ENCODE results near the gene ATG16L2.
"Not testable (repeated sequence)": the region's sequence is repeated elsewhere in the genome, so short reads cannot be mapped to it uniquely, and the experiment has no call there.

Gene ATG16L2

DNA sequence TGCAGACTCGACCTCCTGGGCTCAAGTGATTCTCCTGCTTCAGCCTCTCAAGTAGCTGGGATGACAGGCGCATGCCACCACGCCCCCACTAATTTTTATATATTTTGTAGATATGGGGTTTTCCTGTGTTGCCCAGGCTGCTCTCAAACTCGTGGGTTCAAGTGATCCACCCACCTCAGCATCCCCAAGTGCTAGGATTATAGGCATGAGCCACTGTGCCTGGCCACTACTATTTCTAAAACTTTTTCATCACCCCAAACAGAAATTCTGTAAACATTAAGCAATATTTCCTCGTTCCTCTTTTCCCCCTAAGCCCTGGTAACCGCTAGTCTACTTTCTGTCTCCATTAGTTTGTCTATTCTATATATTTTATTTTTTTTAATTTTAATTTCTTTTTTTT lies 9.0 kb upstream of the ATG16L2 start:
- DNase-seq = no peak

GRCh38 chr11:72806378-72806777 lies 7.8 kb upstream of the ATG16L2 start:
- not testable (repeated sequence) for DNase-seq

- no peak for DNase-seq
These were observed 7.1 kb upstream of the ATG16L2 start for GRCh38 chr11:72807021-72807693.

DNA sequence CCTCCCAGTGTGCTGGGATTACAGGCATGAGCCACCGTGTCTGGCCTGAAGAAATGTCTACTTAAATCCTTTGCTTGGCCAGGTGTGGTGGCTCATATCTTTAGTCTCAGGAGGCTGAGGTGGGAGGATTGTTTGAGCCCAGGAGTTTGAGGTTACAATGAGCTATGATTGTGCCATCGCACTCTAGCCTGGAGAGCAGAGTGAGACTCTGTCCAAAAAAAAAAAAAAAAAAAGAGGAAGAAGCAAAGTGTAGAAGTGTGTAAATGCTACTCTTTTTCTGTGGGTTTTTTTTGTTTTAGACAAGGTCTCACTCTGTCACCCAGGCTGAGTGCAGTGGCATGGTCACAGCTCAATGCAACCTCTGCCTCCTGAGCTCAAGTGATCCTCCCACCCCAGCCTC lies 6.4 kb upstream of the ATG16L2 start:
- no peak for DNase-seq

- DNase-seq = no peak
These were observed 5.8 kb upstream of the ATG16L2 start for GRCh38 chr11:72808331-72808798.

- not testable (repeated sequence) for DNase-seq
These were observed 2.5 kb upstream of the ATG16L2 start for GRCh38 chr11:72811686-72812085.

GRCh38 chr11:72812604-72812966 lies 1.6 kb upstream of the ATG16L2 start:
- DNase-seq = no peak

GRCh38 chr11:72812967-72813739 lies 1.1 kb upstream of the ATG16L2 start:
- peak; percentile 78 for DNase-seq

DNA sequence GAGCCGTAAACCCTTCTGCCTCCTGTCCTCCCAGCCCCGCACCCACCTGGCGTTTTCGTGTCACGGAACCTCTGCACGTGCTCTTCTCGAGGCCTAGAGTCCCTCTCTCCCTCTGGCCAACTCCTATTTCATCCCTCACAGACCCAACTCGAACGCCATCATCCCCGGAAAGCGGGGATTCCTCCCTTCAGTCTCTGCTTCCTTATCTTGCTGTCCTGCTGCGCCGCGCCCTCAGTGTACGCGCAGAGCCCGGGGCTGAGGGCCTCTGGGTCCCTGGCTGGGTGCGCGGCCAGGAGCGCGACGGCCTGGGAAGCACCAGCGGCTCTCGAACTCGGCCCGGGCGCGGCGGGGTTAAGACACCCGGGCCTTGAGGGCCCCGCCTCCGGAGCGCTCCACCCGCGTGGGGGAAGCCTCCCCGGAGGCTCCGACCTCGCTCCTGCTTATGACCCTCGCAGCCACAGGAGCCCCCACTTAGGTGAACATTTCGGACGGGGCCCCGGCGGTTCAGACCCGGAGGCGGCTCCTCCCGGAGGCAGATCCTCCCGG lies 398 bp upstream of the ATG16L2 start:
- no peak for DNase-seq

GRCh38 chr11:72815110-72815618 lies 953 bp downstream of the ATG16L2 start:
- DNase-seq = no peak

DNA sequence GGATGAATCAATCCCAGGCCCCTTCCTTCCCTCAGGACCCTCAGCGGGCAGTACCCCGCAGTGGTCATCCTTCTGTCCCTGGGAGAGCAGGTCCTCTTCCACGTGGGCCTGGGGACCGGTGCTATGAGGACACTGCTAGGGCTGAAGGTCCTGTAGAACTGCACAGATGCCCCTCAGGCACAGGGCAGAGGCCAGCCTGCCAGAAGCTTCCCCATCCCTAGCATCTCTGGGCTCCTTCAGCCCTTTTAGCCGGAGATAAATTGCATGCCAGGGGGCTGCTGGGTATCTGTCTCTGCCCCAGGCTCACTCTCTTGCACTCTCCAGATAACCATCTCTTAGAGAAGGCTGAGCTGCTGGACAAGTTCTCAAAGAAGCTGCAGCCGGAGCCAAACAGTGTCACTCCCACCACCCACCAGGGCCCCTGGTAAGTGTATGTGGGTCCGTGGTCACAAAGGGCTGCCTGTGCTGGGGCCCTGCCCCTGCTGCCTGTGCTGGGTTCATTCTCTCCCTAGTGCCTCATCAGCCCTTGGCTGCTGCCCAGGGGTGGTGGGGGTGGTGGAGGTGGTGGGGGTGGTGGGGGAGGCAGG lies 2.3 kb downstream of the ATG16L2 start:
- DNase-seq = no peak

DNA sequence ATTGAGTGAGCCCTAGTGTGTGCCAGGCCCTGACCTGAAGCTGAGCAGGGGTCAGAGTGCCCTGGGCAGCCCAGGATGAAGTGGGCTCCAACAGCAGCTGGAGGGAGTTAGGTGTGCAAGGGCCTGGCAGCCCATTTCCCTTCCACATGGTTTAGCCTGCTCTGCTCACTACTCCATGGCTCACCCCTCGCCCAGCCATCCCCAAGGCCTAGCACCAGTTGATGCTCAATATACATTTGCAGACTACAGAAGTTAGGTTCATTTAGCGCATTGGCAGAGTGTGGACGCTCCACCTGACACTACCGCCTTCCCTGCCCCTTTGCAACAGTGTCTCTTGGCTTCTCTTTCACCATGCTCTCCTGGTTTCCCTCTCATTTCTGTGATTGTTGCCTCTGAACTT lies 3.8 kb downstream of the ATG16L2 start:
- no peak for DNase-seq

- no peak for DNase-seq
These were observed 4.8 kb downstream of the ATG16L2 start for GRCh38 chr11:72818971-72819370.

DNA sequence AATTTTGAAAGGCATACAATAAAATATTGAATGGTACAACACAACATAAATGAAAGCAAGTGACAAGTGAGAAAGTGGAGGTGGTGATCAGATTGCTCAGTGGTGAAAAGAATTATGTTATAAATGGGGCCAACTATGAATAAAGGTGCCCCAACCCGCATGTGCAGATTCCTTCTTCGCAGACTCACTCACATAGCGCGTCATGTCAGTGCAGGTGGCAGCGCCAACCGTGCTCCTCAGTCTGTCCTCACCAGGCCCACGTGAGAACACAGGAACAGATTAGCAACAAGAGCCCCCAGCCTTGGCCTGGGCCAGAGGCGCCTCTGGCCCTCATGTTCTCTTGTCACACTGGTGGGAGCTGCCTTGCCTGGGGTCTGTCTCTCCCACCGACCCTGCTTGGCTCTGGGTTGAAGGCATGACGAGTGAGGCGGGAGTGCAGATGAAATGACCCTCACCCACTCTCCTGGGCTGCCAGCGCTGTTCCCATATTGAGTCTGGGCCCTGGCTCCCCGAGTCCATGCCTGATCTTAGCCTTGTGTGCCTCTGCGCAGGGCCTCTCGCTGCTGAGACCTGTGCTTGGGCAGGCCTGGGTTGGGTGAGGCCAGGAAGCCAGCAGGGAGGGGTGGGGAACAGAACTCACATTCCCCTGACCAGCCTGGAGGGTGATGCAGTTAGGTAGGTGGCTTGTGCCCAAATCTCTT lies 6.4 kb downstream of the ATG16L2 start:
- DNase-seq = no peak

DNA sequence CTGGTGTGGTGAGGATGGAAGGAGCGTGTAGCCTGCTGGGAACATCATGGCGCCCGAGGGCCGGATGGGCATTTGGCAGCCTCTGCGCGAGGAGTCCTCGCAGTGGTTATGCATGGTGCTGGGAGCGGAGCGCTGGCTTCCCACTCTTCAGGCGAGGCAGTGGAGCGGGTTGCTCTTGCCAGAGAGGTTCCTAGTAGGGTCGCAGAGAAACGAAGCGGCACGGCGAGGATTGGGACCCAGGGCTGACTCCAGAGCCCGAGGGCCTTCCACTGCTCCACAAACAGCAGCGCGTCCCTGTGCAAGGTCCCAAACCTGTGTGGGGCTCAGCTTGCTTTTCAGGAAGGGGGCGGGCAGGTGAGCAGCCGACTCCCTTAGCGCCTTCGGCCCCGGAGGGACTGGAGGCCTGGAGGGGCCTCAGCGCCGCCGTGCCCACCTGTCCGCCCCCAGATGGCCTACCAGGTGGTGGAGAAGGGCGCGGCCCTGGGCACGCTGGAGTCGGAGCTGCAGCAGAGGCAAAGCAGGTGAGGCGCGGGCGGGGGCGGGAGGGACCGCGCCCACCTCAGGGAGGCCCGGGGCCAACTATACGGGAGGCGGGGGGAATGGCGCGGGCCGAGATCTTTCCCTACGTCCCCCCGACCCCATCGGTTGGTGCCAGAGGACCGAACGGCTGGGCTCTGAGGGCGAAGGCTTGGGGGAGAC lies 7.2 kb downstream of the ATG16L2 start:
- DNase-seq = no peak

- DNase-seq = peak; percentile 95
These were observed 7.9 kb downstream of the ATG16L2 start for GRCh38 chr11:72821920-72822799.

- no peak for DNase-seq
These were observed 9.0 kb downstream of the ATG16L2 start for GRCh38 chr11:72823105-72823804.

- DNase-seq = no peak
These were observed 9.8 kb downstream of the ATG16L2 start for GRCh38 chr11:72824020-72824419.

DNA sequence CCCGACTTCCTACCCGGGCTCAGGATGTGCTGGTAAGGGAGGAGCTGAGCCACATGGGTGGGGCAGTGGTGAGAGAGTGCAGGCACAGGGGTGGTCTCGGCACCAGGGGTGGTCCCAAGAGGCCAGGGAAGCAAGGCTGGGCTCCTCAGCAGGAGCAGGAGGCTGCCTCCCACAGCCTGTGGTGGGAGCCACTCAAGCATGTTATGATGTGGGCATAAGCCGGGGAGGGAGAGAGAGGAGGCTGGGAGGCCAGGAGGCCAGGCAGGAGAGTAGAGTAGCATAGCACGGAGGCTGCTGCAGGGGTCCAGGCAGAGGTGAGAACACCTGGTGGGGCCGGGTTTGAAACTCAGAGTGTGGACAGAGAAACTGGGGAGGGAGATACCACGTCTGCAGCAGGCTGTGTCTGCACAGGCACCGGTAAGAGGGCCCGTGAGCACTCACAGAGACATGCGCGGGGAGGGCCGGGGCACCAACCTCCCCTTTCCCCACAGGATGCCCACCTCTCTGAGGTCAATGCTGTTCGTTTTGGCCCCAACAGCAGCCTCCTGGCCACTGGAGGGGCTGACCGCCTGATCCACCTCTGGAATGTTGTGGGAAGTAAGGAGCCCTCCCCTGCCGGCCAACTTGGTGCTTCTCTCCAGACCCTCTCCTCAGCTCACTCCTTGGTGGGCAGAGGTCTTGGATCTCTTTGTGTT lies 10.7 kb downstream of the ATG16L2 start:
- DNase-seq = no peak

- DNase-seq = no peak
These were observed 11.4 kb downstream of the ATG16L2 start for GRCh38 chr11:72825661-72826060.
